DMS153 treated with DMSO at 0.1 percent for 48 hours (cell line): ENCODE measurements around the gene ODAD2.

Experiments used
- DNase-seq: peaks from one replicate; lab custom pipeline; 2025; ENCODE audit not compliant: unreplicated experiment; lab: John Stamatoyannopoulos, UW

Gene ODAD2

GRCh38 chr10:27774831-27775230 lies 224.0 kb downstream of the ODAD2 start:
- DNase-seq, result no peak

- DNase-seq, result no peak
Observed at GRCh38 chr10:27771231-27771630, 227.6 kb downstream of the ODAD2 start.

GRCh38 chr10:27770181-27770580 lies 228.7 kb downstream of the ODAD2 start:
- DNase-seq, result no peak
